Heart right ventricle (tissue), 16 donors: Measurements from ENCODE around the gene HOPX. TPM values are rescaled to one million over a fixed set of nuclear protein-coding genes. Genes with fewer than 3 reads are reported as not detected.

ENCODE experiments used
- ATAC-seq, 8 donors: fragments of 200-7000 bp; cut with Tn5 transposase; one replicate each; pipeline ENCODE4 v1.9.1; 2020; ENCODE audit warnings: mild to moderate bottlenecking in 8 of 8, moderate library complexity in 8 of 8, moderate number of reproducible peaks in 1 of 8
- DNase-seq, 2 donors: peaks; one replicate each; pipeline ENCODE4 v3.0.0-alpha.2; 2020
- H3K27ac ChIP-seq, 10 donors: fragments of 200-600 bp; sonication (generic) in 2 of 10; one replicate each; pipeline versions ENCODE4 v1.5.0 to v1.8.0; 2020 to 2022; ENCODE audit warnings: mild to moderate bottlenecking in 3 of 10
- H3K27me3 ChIP-seq, 7 donors: fragments of 200-600 bp; one replicate each; pipeline ENCODE4 v1.8.0; 2021 to 2022; ENCODE audit warnings: mild to moderate bottlenecking in 2 of 7
- H3K36me3 ChIP-seq, 9 donors: fragments of 200-600 bp; sonication (generic) in 1 of 9; one replicate each; pipeline versions ENCODE4 v1.5.0 to v1.8.0; 2020 to 2022; ENCODE audit warnings: mild to moderate bottlenecking in 2 of 9
- H3K4me1 ChIP-seq, 9 donors: fragments of 200-600 bp; sonication (generic) in 1 of 9; one replicate each; pipeline versions ENCODE4 v1.5.0 to v1.8.0; 2020 to 2022; ENCODE audit warnings: mild to moderate bottlenecking in 4 of 9
- H3K4me3 ChIP-seq, 10 donors: fragments of 200-600 bp; sonication (generic) in 2 of 10; one replicate each; pipeline versions ENCODE4 v1.5.0 to v1.8.0; 2020 to 2022; ENCODE audit warnings: mild to moderate bottlenecking in 7 of 10, moderate library complexity in 2 of 10
- H3K9me3 ChIP-seq, 11 donors: fragments of 200-600 bp in 10 of 11; sonication (generic) in 2 of 11; one replicate each; pipeline versions ENCODE4 v1.5.0 to v1.8.0; 2013 to 2022; ENCODE audit warnings: mild to moderate bottlenecking in 2 of 11, control low read depth in 1 of 11, moderate library complexity in 1 of 11
- WGBS, 2 donors: extraction: QIAGEN DNeasy Blood & Tissue Kit; methylation state at CpG; one replicate each; pipeline ENCODE4 v1.1.7; 2013; ENCODE audit warnings: inconsistent platforms in 1 of 2; 5-methylcytosine and 5-hydroxymethylcytosine counted together
- intact Hi-C, 10 donors: fragments of 100-400 bp; cut with DNase I; formaldehyde crosslinking; loops; one replicate each; pipeline versions ENCODE4 v1.11.1 to v1.14.2; 2022
- polyA plus RNA-seq, 2 donors: library from polyadenylated mRNA; stranded (reverse); fragments of 200-250 nt; gene quantifications; one replicate each; pipeline ENCODE4 v1.2.3, GENCODE V29; 2013
- total RNA-seq, 10 donors: library from RNA; stranded (reverse); fragmentation: NEBNext Ultra II Directional in 3 of 10; extraction: Animal tissue kit (Norgen Biotek cat#: 25700) in 3 of 10; gene quantifications; one replicate each; pipeline versions ENCODE4 v1.2.1 to v1.2.4, GENCODE V29; 2021 to 2023
- TF ChIP-seq, protein P1 (sequence below), 9 donors: fragments of 200-600 bp; sonication (generic) in 2 of 9; IDR thresholded peaks; one replicate each; pipeline versions ENCODE4 v1.5.0 to v1.8.0; 2021 to 2022; ENCODE audit warnings: antibody characterized with exemption in 9 of 9, mild to moderate bottlenecking in 5 of 9, moderate library complexity in 1 of 9
- donor health status: Arrhythmogenic right ventricular cardiomyopathy.
- donor health status: ischemic (EF 13 %, LVEDD 7.1; RV severe dilation, severe dysfunction).
- donor health status: healthy with polysubstance abuse.
- donor health status: DM: no; HTN: yes; CAD: no.
- donor health status: DM: no; HTN: no; CAD: no.
- donor health status: ischemic (EF 25% LVEDD 6.9; RV normal size, moderate dysfunction).
- donor health status: ischemic (EF 25% LVEDD 5.7; RV mildly dilated, moderate dysfunction).
- donor health status: healthy.
- donor health status: DM: yes; HTN: yes; CAD: no.
- donor health status: Ischemic cardiomyopathy.
- donor health status: ischemic (EF 35%, LVEDD 5.7; RV mildly dilated, moderate dysfunction).
- donor health status: nonischemic (EF 11% LVEDD 7.7; RV severe dilation, severe dysfunction).
- donor health status: DM: yes; HTN: yes; CAD: no.
- donor health status: PGD.
- donor health status: ischemic (EF 29% LVEDD 5.4; RV normal size, mild dysfunction).
- donor health status: nonischemic (EF 23%, LVEDD 6.1; RV moderate dilation, normal function).

Gene HOPX
- total and polyA plus RNA-seq, 12 donors, result 0.39 to 90.9 (median 10.4) TPM

DNA sequence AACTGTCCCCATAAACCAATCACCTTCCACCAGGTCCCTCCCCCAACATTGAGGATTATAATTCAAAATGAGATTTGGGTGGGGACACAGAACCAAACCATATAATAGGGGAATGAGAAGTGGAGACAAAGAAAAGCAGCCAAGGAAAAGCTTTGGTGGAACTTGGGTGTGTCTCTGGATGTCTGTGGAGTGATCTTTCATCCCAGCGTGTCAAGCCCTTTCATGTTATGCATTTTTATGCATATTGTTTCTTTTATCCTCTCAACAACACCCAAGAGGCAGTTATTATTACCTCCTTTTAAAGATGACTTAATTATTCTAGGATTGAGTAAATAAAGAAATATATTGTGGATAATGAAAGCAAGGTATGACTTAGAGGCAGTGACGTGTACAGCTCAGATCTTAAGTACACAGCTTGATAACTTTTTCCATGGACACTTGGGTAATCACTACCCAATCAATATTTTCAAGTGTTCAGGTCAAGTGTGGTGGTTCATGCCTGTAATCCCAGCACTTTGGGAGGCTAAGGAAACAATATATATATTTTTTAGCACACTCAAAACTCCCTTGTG, 42.6 kb upstream of the HOPX start:
- TF ChIP-seq, protein P1, sequence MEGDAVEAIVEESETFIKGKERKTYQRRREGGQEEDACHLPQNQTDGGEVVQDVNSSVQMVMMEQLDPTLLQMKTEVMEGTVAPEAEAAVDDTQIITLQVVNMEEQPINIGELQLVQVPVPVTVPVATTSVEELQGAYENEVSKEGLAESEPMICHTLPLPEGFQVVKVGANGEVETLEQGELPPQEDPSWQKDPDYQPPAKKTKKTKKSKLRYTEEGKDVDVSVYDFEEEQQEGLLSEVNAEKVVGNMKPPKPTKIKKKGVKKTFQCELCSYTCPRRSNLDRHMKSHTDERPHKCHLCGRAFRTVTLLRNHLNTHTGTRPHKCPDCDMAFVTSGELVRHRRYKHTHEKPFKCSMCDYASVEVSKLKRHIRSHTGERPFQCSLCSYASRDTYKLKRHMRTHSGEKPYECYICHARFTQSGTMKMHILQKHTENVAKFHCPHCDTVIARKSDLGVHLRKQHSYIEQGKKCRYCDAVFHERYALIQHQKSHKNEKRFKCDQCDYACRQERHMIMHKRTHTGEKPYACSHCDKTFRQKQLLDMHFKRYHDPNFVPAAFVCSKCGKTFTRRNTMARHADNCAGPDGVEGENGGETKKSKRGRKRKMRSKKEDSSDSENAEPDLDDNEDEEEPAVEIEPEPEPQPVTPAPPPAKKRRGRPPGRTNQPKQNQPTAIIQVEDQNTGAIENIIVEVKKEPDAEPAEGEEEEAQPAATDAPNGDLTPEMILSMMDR (IDR thresholded peaks at IDR 0.05), result no peak
- Histone ChIP-seq H3K4me3 (no peak overlapping the region), H3K36me3 (no peaks in the 10 kb centered on the region), H3K9me3 (peaks cover 0 to 3% (median 0%) of the 10 kb centered on the region in 11 donors), H3K27me3 (no peaks in the 10 kb centered on the region), H3K27ac (no peak overlapping the region), H3K4me1 (peaks cover 0 to 5% (median 0%) of the 10 kb centered on the region in 9 donors)
- ATAC-seq, result no peak
- intact Hi-C loops, result loop anchor here in 1 of 10 donors (2.0 kb wide), 1 partner anchor 41 kb away; no protein-coding TSS in a partner anchor
- no peak for DNase-seq
- WGBS, 2 donors, result 89 to 92% methylated on average over 2 of the region's 2 CpGs

DNA sequence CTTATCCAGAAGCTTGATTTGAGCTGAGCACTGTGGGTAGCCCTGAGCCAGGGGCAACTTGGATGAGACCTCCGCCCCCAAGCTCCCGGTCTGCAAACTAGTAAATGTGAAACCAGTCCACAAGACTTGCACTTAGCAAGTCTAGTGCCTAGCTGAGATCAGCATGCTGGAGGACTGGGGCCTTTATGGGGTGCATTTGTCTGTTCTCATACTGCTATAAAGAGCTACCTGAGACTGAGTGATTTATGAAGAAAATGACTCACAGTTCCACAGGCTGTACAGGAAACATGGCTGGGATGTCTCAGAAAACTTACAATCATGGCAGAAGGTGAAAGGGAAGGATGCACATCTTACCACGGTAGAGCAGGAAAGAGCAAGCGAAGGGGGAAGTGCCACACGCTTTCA, 42.1 kb upstream of the HOPX start:
- DNase-seq, result no peak
- peaks cover 0 to 4% (median 0%) of the 10 kb centered on the region in 9 donors for H3K4me1 ChIP-seq
- H3K36me3 ChIP-seq, result no peaks in the 10 kb centered on the region
- TF ChIP-seq, protein P1 (IDR thresholded peaks at IDR 0.05), result no peak
- intact Hi-C loops, result no loop called here
- H3K27ac ChIP-seq, result no peak overlapping the region
- ATAC-seq, result no peak
- no peaks in the 10 kb centered on the region for H3K27me3 ChIP-seq
- no peak overlapping the region for H3K4me3 ChIP-seq
- H3K9me3 ChIP-seq, result peaks cover 0 to 3% (median 0%) of the 10 kb centered on the region in 11 donors
- WGBS, 2 donors, result 75 to 88% methylated on average over 5 of the region's 5 CpGs

DNA sequence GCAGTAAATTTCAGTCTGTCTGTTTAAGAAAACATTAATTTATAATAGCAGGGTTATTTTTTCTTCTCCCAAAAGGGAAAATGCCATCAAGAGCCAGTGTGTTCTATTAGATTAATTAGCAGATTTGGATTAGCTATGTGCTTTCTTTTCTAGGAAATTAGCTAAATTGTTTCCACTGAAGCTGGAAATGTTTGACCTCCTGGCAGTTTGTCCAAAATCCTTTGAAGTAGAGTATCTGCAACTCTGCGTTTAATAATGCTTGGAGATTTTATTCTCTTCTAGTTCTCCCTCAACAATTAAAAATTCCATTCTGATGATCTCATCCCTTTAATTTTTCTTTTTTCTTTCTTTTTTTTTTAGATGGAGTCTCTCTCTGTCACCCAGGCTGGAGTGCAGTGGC, 27.1 kb upstream of the HOPX start:
- Histone ChIP-seq H3K27ac (no peak overlapping the region), H3K4me3 (no peak overlapping the region), H3K27me3 (no peaks in the 10 kb centered on the region), H3K9me3 (peaks cover 0 to 18% (median 0%) of the 10 kb centered on the region in 11 donors), H3K4me1 (peaks cover 0 to 12% (median 0%) of the 10 kb centered on the region in 9 donors), H3K36me3 (no peaks in the 10 kb centered on the region)
- no peak for ATAC-seq
- intact Hi-C loops, result no loop called here
- 43 to 52% methylated on average over 1 of the region's 1 CpG for WGBS, 2 donors
- no peak for DNase-seq
- TF ChIP-seq, protein P1 (IDR thresholded peaks at IDR 0.05), result no peak

DNA sequence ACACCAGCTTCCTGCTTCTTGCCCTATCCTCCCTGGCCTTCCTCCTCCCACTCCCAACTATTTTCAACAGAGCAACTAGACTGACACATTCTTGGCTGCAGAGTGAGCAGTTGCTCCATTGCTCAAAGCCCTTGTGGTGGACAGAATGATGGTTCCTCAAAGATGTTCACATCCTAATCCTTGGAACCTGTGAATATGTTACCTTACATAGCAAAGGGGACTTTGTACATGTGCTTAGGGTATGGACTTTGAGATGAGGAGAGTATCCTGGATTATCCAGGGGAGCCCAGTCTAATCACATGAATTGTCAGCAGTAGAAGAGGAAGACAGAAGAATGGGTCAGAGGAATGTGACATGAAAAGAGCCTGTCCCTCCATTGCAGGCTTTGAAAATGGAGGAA, 24.9 kb upstream of the HOPX start:
- Histone ChIP-seq H3K36me3 (no peaks in the 10 kb centered on the region), H3K4me1 (peaks cover 0 to 22% (median 0%) of the 10 kb centered on the region in 9 donors), H3K4me3 (no peak overlapping the region), H3K27ac (no peak overlapping the region), H3K27me3 (no peaks in the 10 kb centered on the region), H3K9me3 (peaks cover 0 to 5% (median 0%) of the 10 kb centered on the region in 11 donors)
- TF ChIP-seq, protein P1 (IDR thresholded peaks at IDR 0.05), result no peak
- intact Hi-C loops, result no loop called here
- ATAC-seq, result no peak
- no peak for DNase-seq
